Uterus (tissue), 2 donors: ENCODE data around the gene CACNA2D1.

Experiments
- CTCF ChIP-seq, 4 experiments: fragments of 200-600 bp in 2 of 4; fragments of 450-650 bp in 2 of 4; sonication (generic) in 2 of 4; IDR thresholded peaks; one replicate each; pipeline ENCODE4 v1.5.1; 2016 to 2019; ENCODE audit warnings: antibody characterized with exemption in 4 of 4, mild to moderate bottlenecking in 2 of 4, moderate library complexity in 1 of 4
- POLR2A ChIP-seq, 2 donors: fragments of 450-650 bp; IDR thresholded peaks; one replicate each; pipeline ENCODE4 v1.6.1; 2016; ENCODE audit warnings: antibody characterized with exemption in 2 of 2, mild to moderate bottlenecking in 1 of 2, moderate library complexity in 1 of 2

GRCh38 chr7:82091126-82091684, 352.4 kb downstream of the CACNA2D1 start:
- TF ChIP-seq CTCF (IDR thresholded peaks at IDR 0.05): no peak
- TF ChIP-seq POLR2A (IDR thresholded peaks at IDR 0.05): no peak
